Left ventricle myocardium inferior (tissue), 1 donor: ENCODE measurements around the gene MARK3. TPM values are rescaled to one million over a fixed set of nuclear protein-coding genes. Genes with fewer than 3 reads are reported as not detected.

ENCODE experiments used
- DNase-seq: peaks from one replicate; pipeline ENCODE4 v3.0.0-alpha.2; 2020
- H3K27ac ChIP-seq: fragments of 200-600 bp; replicated peaks from 2 replicates; pipeline ENCODE4 v1.8.0; 2021
- H3K27me3 ChIP-seq: fragments of 200-600 bp; 2 replicates; pipeline ENCODE4 v1.8.0; 2021; ENCODE audit warnings: low read depth
- H3K36me3 ChIP-seq: fragments of 200-600 bp; 2 replicates; pipeline ENCODE4 v1.8.0; 2021
- H3K4me1 ChIP-seq: fragments of 200-600 bp; 2 replicates; pipeline ENCODE4 v1.8.0; 2021
- H3K4me3 ChIP-seq: fragments of 200-600 bp; 2 replicates; pipeline ENCODE4 v1.8.0; 2021; ENCODE audit warnings: mild to moderate bottlenecking, moderate library complexity
- H3K9me3 ChIP-seq: fragments of 200-600 bp; replicated peaks from 2 replicates; pipeline ENCODE4 v1.8.0; 2021
- intact Hi-C: fragments of 100-400 bp; cut with micrococcal nuclease; formaldehyde crosslinking; loops from one replicate; pipeline ENCODE4 v1.11.0; 2022
- total RNA-seq: library from RNA; stranded (reverse); fragmentation: NEBNext Ultra II Directional; extraction: Animal tissue kit (Norgen Biotek cat#: 25700); gene quantifications from one replicate; pipeline ENCODE4 v1.2.1, GENCODE V29; 2021
- TF ChIP-seq, protein P1 (sequence below): fragments of 200-600 bp; IDR thresholded peaks from 2 replicates; pipeline ENCODE4 v1.8.0; 2021; ENCODE audit warnings: antibody characterized with exemption, mild to moderate bottlenecking, borderline replicate concordance
- donor health status: DM: no; HTN: yes; CAD: no; lungs with severe emphysema.

The MARK3 gene
- total RNA-seq, 1 donor from 2014 or later, result 103 TPM

DNA sequence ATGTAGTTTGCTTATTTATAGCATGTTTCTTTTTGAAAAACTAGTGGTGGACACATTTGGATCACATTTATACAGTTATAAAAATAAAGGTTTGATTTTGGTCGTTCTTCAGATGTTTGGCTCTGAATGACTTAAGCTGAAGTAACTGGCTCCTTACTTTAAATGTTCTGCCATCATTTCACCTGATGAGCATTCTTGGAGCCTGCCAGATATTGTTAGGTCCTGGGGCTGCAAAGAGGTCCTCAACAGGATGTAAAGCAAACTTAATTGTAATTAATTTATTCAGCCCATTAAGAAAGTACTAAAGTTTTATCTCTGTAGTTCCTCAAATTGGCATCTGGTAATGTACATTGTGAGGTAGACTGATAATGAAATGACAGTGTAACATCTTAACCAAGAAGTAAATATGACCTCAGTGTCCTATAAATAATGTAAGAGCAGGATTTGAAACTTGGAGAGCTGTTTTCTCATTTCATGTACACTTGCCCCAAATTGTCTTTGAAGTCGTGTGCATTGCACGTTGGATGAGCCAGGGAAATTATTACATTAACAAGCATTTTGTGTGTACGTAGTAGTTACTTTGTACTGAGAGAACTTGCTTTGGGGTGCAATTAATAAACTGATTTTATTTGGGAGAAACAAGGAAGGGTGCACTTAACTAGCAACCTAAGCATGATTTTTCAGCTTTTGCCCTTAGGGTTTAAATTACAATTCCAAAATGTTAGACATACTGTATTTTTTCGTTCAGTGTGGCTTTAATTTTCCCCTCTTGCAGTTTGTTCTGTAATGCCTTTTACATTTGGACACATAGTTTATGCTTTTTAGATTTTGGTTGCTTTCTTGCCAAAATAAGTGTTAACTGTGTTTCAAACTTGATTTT lies 43.7 kb upstream of the MARK3 start:
- no peak overlapping the region for H3K4me3 ChIP-seq
- DNase-seq, result no peak
- no peak overlapping the region for H3K27ac ChIP-seq
- intact Hi-C loops, result no loop called here
- TF ChIP-seq, protein P1, sequence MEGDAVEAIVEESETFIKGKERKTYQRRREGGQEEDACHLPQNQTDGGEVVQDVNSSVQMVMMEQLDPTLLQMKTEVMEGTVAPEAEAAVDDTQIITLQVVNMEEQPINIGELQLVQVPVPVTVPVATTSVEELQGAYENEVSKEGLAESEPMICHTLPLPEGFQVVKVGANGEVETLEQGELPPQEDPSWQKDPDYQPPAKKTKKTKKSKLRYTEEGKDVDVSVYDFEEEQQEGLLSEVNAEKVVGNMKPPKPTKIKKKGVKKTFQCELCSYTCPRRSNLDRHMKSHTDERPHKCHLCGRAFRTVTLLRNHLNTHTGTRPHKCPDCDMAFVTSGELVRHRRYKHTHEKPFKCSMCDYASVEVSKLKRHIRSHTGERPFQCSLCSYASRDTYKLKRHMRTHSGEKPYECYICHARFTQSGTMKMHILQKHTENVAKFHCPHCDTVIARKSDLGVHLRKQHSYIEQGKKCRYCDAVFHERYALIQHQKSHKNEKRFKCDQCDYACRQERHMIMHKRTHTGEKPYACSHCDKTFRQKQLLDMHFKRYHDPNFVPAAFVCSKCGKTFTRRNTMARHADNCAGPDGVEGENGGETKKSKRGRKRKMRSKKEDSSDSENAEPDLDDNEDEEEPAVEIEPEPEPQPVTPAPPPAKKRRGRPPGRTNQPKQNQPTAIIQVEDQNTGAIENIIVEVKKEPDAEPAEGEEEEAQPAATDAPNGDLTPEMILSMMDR, result no peak
- H3K4me1 ChIP-seq, result peaks cover 60% of the 10 kb centered on the region
- peaks cover 88% of the 10 kb centered on the region for H3K36me3 ChIP-seq
- no peaks in the 10 kb centered on the region for H3K9me3 ChIP-seq
- H3K27me3 ChIP-seq, result no peaks in the 10 kb centered on the region

DNA sequence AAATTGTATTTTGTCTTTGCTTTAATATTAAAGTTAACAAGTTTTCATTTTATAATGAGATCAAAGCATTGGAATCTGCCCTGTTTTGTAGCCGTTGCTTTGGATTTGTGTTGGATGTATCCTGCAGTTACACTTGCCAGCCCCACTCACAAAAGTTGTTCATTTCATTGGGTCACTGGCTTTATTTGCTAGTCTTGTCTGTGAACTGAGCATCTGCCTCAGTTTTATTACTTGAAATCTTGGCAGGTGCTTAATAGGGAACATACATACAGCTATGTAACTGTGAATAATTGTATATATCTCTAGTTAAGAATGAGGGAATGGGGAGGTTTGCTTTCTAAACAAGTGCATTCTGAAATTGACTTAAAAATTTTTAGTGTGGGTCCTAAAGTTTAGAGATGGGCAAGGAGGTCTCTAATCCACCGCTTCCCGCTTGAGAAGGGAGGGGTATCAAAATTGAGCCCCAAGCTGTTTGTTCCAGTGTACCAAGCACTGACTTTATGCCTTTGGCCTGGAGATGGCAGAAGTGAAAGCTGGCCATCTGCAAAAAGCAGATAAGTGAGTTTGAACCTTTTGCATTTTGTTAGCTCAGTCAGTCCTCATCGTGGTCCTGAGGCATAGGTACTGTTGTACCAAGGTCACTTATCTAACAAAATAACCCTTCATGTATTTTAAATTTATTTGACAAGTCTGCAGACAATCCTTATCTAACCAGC lies 41.9 kb upstream of the MARK3 start:
- no peak overlapping the region for H3K27ac ChIP-seq
- intact Hi-C loops, result no loop called here
- TF ChIP-seq, protein P1, result no peak
- H3K4me1 ChIP-seq, result peaks cover 49% of the 10 kb centered on the region
- H3K9me3 ChIP-seq, result no peaks in the 10 kb centered on the region
- no peak overlapping the region for H3K4me3 ChIP-seq
- no peaks in the 10 kb centered on the region for H3K27me3 ChIP-seq
- no peak for DNase-seq
- peaks cover 70% of the 10 kb centered on the region for H3K36me3 ChIP-seq

DNA sequence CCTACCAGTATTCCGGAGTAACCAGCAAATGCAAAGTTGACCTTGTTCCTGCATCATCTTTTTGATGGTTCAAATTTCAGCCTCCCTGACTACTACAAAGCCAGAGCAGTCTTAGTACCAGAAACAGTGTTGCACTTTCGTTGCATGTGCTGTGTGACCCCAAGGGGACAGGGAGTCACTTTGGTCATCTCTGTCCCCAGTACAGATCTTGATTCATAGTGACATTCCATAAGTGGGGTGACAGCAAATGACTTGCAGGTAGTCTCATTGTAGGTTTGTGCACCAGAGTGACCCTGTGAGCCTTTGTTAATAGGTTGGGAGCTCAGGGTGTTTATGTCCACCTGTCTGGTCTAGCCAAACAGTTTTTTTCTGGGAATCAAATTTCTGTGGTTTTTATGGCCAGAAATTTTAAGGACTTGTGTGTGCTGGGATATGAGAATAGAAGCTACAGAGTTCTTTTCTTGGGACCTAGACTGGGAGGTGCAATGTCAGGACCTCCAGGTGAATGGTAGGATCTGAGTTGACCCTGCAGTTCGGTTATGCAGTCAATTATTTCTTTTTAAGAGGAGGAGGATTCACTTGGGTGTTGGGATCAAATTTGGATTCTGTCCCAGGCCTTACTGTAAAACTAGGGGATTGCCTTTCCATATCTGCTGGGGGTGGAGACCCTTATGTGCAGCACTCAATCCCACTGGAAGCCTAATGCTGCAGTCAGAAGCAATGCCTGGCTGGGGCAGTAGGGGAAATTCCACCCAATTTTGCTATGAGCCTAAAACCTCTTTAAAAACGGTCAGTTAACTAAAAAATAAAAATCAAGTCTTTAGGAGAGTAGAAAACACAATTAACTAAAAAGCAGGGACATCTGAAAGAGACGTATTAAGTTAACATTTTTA lies 41.1 kb upstream of the MARK3 start:
- no peak overlapping the region for H3K4me3 ChIP-seq
- TF ChIP-seq, protein P1, result no peak
- no peaks in the 10 kb centered on the region for H3K9me3 ChIP-seq
- no peak overlapping the region for H3K27ac ChIP-seq
- H3K4me1 ChIP-seq, result peaks cover 41% of the 10 kb centered on the region
- H3K27me3 ChIP-seq, result no peaks in the 10 kb centered on the region
- no peak for DNase-seq
- H3K36me3 ChIP-seq, result peaks cover 61% of the 10 kb centered on the region
- intact Hi-C loops, result no loop called here

DNA sequence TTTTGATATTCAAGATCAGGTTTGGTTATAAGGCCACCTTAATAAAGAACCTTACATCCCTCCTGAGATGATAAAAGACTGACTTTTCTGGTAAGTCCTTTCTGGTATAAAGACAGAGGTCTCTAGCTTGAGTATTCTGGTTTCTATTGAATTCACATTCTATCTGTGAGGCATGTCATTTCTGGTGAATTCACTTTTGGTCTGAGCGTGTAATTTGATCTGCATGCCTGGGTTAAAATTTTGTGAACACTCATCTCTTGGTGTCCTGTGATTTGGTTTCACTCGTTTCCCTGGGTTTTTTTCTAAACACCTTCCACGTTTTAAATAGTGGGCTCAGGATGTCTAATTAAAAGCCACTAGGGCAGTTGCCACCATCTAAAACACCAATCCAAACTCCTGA lies 38.9 kb upstream of the MARK3 start:
- TF ChIP-seq, protein P1, result no peak
- Histone ChIP-seq H3K36me3 (peaks cover 40% of the 10 kb centered on the region), H3K27ac (no peak overlapping the region), H3K27me3 (no peaks in the 10 kb centered on the region), H3K4me1 (peaks cover 22% of the 10 kb centered on the region), H3K4me3 (no peak overlapping the region), H3K9me3 (no peaks in the 10 kb centered on the region)
- no peak for DNase-seq
- intact Hi-C loops, result no loop called here

DNA sequence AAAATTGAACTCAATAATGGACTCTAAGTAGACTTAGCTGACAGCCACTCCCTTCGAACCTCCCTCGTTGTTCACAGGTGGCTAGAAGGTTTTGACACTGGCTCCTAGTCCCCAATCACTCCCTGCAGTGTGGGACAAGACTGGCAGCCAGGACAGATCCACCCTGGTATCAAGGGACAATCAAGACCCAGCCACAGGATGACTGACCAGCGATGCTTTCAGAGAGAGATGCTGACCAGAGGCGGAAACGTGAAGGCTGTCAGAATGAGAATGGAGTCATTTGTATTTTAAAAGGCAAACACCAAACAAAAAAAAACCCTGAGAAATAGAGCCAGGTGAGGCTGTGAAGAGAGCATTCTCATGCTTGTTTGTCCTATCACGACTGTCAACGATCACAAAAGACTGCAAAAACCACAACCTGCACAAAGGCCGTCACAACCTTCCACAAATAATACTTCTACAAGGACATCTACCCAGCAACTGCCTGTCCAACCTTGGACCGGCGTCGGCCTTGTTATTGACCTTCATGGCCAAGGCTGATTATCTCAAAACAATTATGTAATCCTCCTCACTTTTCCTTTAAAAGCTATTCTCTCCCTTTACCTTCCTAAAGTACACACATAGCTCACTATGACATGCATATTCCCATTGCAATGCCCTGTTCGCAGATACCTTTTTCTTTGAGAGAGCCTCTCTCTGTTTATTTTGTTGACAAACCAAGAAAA lies 38.0 kb upstream of the MARK3 start:
- DNase-seq, result no peak
- intact Hi-C loops, result no loop called here
- H3K4me1 ChIP-seq, result peaks cover 13% of the 10 kb centered on the region
- H3K9me3 ChIP-seq, result no peaks in the 10 kb centered on the region
- H3K27me3 ChIP-seq, result no peaks in the 10 kb centered on the region
- no peak overlapping the region for H3K27ac ChIP-seq
- TF ChIP-seq, protein P1, result no peak
- no peak overlapping the region for H3K4me3 ChIP-seq
- H3K36me3 ChIP-seq, result peaks cover 30% of the 10 kb centered on the region
